HepG2 (cell line): ENCODE measurements around the gene ELL. TPM values are rescaled to one million over a fixed set of nuclear protein-coding genes. Genes with fewer than 3 reads are reported as not detected.

Experiments used
- CEBPG ChIP-seq: IDR thresholded peaks from 2 replicates; pipeline ENCODE4 v1.6.1; 2016
- CHD4 ChIP-seq: fragments of 200-600 bp; sonication (generic); IDR thresholded peaks from 2 replicates; pipeline ENCODE4 v1.7.0; 2017; ENCODE audit warnings: mild to moderate bottlenecking, low read length, borderline replicate concordance
- EP300 ChIP-seq, 3 experiments: sonication (generic) in 1 of 3; formaldehyde crosslinking in 1 of 3; IDR thresholded peaks; 2 replicates each; pipeline versions ENCODE4 v1.5.1 to v1.6.1; 2011 to 2020; ENCODE audit warnings: low read depth in 2 of 3, low read length in 2 of 3, borderline replicate concordance in 1 of 3, improper control_type of control experiment in 1 of 3, mild to moderate bottlenecking in 1 of 3, missing genetic modification reagents in 1 of 3, moderate library complexity in 1 of 3
- GABPB1 ChIP-seq: IDR thresholded peaks from 2 replicates; pipeline ENCODE4 v1.6.1; 2016; ENCODE audit warnings: mild to moderate bottlenecking, missing genetic modification reagents, moderate library complexity, missing compliant biosample characterization
- GATAD2A ChIP-seq: IDR thresholded peaks from 2 replicates; pipeline ENCODE4 v1.6.1; 2016
- HMG20A ChIP-seq: IDR thresholded peaks from 2 replicates; pipeline ENCODE4 v1.6.1; 2016; ENCODE audit warnings: borderline replicate concordance
- MAFG ChIP-seq: sonication (generic); formaldehyde crosslinking; IDR thresholded peaks from 2 replicates; pipeline ENCODE4 v1.5.1; 2020; ENCODE audit warnings: mild to moderate bottlenecking, missing genetic modification reagents
- MED13 ChIP-seq: sonication (generic); formaldehyde crosslinking; IDR thresholded peaks from 2 replicates; pipeline ENCODE4 v1.5.0; 2020; ENCODE audit warnings: missing genetic modification reagents
- MYPOP ChIP-seq: sonication (generic); formaldehyde crosslinking; IDR thresholded peaks from 2 replicates; pipeline ENCODE4 v1.8.1; 2023; ENCODE audit warnings: mild to moderate bottlenecking, moderate library complexity, missing genetic modification reagents
- PRDM15 ChIP-seq: sonication (generic); formaldehyde crosslinking; IDR thresholded peaks from 2 replicates; pipeline ENCODE4 v1.4.0; 2020; ENCODE audit warnings: missing genetic modification reagents
- polyA plus RNA-seq, 8 experiments: library from polyadenylated mRNA; depleted of rRNA in 3 of 8; stranded (reverse) in 7 of 8; unstranded in 1 of 8; fragments of >200 nt; fragmentation: Illumina TruSeq in 4 of 8; extraction: Trizol in 4 of 8; gene quantifications; 2 replicates each; pipeline versions ENCODE4 v1.2.1 to v1.2.3, GENCODE V29; 2011 to 2016; ENCODE audit warnings: low read depth in 4 of 8, missing spikeins in 1 of 8, mixed read lengths in 1 of 8; ENCODE audit not compliant: insufficient read depth in 1 of 8
- total RNA-seq, 5 experiments: library from RNA; depleted of rRNA; stranded (reverse); fragments of >200 nt; fragmentation: Illumina TruSeq; extraction: Trizol; gene quantifications; 2 replicates each; pipeline ENCODE4 v1.2.3, GENCODE V29; 2016; ENCODE audit warnings: low read depth in 1 of 5
- TF ChIP-seq, protein P1 (sequence below), 2 experiments: sonication (generic) in 1 of 2; formaldehyde crosslinking in 1 of 2; IDR thresholded peaks; 2 replicates each; pipeline versions ENCODE4 v1.4.0 to v1.6.1; 2018 to 2020; ENCODE audit warnings: missing genetic modification reagents in 2 of 2, borderline replicate concordance in 1 of 2, low read depth in 1 of 2, mild to moderate bottlenecking in 1 of 2, missing biosample characterization in 1 of 2
- TF ChIP-seq, protein P2 (sequence below): sonication (generic); formaldehyde crosslinking; IDR thresholded peaks from one replicate; pipeline ENCODE4 v1.5.1; 2020; ENCODE audit warnings: mild to moderate bottlenecking, missing genetic modification reagents; ENCODE audit errors: not compliant biosample characterization

ELL gene
- total and polyA plus RNA-seq, 2 of the 13 experiments (the other 11 are each of a cell fraction or from before 2014, with no cell fraction given): 3.7 to 5.4 TPM

DNA sequence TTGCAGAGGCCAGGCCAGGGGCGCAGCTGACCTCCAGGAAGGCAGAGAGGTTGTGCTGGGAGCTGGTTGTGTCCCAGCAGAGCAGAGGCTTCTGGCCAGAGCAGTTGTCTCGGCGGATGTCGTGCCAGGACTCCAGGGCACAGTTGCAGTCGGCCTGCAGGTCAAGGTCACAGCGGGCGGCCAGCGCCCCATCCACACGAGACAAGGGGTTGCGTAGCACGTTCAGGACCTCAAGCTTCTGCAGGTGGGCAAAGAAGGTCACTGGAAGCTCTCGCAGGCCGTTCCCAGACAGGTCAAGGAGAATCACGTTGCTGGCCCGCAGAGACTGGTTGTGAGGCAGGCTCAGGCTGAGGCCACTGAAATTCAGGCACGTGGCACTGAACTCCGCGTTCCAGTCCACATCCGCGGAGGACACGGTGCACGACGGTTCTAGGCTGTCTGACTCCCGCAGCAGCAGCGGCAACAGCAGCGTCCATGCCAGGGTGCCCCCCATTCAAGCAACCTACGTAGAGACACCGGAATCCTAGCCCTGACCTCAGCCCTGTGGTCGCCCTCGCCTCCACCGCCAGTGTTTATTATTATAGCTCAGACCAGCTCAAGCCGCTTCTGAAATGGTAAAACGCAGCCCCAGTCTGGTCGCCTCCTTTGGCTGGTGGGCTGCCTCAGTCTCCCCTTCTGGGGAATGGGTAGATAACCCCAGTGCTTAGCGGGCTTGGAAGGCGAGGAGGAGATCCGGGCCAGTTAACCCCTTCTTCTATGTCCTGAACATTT is 125.2 kb downstream of the ELL start (continued):
- TF ChIP-seq PRDM15 (no peak), CHD4 (no peak), CEBPG (CRISPR knock-in tag) (0 out of 2 replicates have a peak, but pooled peaks have one; percentile 14), GABPB1 (peak; percentile 63; the same call in 1 of the 2 replicates), MED13 (CRISPR knock-in tag) (no peak), HMG20A (peak; percentile 23; the same call in 1 of the 2 replicates), EP300 (IDR thresholded peaks at IDR 0.05; ENCODE audit: low read depth in 2 of 2, low read length in 2 of 2) (no peak), EP300 (CRISPR knock-in tag; IDR thresholded peaks at IDR 0.05; ENCODE audit: borderline replicate concordance) (peak; percentile 41; the same call in 1 of the 2 replicates), GATAD2A (CRISPR knock-in tag) (peak; percentile 31; the same call in 1 of the 2 replicates), MYPOP (no peak), MAFG (CRISPR knock-in tag) (no peak)
- TF ChIP-seq, protein P1, sequence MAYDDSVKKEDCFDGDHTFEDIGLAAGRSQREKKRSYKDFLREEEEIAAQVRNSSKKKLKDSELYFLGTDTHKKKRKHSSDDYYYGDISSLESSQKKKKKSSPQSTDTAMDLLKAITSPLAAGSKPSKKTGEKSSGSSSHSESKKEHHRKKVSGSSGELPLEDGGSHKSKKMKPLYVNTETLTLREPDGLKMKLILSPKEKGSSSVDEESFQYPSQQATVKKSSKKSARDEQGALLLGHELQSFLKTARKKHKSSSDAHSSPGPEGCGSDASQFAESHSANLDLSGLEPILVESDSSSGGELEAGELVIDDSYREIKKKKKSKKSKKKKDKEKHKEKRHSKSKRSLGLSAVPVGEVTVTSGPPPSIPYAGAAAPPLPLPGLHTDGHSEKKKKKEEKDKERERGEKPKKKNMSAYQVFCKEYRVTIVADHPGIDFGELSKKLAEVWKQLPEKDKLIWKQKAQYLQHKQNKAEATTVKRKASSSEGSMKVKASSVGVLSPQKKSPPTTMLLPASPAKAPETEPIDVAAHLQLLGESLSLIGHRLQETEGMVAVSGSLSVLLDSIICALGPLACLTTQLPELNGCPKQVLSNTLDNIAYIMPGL (CRISPR knock-in tag; IDR thresholded peaks at IDR 0.05; ENCODE audit: borderline replicate concordance in 1 of 2, low read depth in 1 of 2): 0 out of 4 replicates have a peak, but pooled peaks of 1 of the 2 experiments have one; percentile 12
- TF ChIP-seq, protein P2, sequence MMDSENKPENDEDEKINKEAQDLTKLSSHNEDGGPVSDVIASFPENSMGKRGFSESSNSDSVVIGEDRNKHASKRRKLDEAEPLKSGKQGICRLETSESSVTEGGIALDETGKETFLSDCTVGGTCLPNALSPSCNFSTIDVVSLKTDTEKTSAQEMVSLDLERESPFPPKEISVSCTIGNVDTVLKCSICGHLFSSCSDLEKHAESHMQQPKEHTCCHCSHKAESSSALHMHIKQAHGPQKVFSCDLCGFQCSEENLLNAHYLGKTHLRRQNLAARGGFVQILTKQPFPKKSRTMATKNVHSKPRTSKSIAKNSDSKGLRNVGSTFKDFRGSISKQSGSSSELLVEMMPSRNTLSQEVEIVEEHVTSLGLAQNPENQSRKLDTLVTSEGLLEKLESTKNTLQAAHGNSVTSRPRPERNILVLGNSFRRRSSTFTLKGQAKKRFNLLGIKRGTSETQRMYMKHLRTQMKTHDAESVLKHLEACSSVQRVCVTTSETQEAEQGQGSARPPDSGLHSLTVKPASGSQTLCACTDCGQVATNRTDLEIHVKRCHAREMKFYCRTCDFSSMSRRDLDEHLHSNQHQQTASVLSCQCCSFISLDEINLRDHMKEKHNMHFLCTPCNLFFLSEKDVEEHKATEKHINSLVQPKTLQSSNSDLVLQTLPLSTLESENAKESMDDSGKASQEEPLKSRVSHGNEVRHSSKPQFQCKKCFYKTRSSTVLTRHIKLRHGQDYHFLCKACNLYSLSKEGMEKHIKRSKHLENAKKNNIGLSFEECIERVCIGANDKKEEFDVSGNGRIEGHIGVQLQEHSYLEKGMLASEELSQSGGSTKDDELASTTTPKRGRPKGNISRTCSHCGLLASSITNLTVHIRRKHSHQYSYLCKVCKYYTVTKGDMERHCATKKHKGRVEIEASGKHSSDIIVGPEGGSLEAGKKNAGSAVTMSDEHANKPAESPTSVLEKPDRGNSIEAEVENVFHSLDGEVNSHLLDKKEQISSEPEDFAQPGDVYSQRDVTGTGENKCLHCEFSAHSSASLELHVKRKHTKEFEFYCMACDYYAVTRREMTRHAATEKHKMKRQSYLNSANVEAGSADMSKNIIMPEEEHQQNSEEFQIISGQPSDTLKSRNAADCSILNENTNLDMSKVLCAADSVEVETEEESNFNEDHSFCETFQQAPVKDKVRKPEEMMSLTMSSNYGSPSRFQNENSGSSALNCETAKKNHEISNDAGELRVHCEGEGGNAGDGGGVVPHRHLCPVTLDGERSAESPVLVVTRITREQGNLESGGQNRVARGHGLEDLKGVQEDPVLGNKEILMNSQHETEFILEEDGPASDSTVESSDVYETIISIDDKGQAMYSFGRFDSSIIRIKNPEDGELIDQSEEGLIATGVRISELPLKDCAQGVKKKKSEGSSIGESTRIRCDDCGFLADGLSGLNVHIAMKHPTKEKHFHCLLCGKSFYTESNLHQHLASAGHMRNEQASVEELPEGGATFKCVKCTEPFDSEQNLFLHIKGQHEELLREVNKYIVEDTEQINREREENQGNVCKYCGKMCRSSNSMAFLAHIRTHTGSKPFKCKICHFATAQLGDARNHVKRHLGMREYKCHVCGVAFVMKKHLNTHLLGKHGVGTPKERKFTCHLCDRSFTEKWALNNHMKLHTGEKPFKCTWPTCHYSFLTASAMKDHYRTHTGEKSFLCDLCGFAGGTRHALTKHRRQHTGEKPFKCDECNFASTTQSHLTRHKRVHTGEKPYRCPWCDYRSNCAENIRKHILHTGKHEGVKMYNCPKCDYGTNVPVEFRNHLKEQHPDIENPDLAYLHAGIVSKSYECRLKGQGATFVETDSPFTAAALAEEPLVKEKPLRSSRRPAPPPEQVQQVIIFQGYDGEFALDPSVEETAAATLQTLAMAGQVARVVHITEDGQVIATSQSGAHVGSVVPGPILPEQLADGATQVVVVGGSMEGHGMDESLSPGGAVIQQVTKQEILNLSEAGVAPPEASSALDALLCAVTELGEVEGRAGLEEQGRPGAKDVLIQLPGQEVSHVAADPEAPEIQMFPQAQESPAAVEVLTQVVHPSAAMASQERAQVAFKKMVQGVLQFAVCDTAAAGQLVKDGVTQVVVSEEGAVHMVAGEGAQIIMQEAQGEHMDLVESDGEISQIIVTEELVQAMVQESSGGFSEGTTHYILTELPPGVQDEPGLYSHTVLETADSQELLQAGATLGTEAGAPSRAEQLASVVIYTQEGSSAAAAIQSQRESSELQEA (CRISPR knock-in tag): no peak
